Epithelial cell of esophagus (primary cell): ENCODE results near the gene SPC25.

Source experiments
- DNase-seq: peaks from one replicate; pipeline ENCODE4 v3.0.0; 2010; ENCODE audit warnings: low read depth
- H3K4me3 ChIP-seq: 2 replicates; pipeline ENCODE4 v1.5.1; 2011; ENCODE audit warnings: mild to moderate bottlenecking, low read length, control low read depth
- CTCF ChIP-seq: IDR thresholded peaks from 2 replicates; pipeline ENCODE4 v1.5.1; 2011; ENCODE audit warnings: low read depth, mild to moderate bottlenecking, low read length, control low read depth, inconsistent platforms; ENCODE audit not compliant: insufficient read depth; ENCODE audit errors: missing control alignments

SPC25 gene

GRCh38 chr2:168901003-168901402 is 10.8 kb upstream of the SPC25 start, which contains the start of gene G6PC2:
Gene G6PC2 (plus strand): TSS chr2:168901291. CDS start chr2:168901332, 41 bp downstream.
- TF ChIP-seq CTCF = no peak
- H3K4me3 ChIP-seq = no peak within 1 kb of the TSS
- no peak for DNase-seq

DNA sequence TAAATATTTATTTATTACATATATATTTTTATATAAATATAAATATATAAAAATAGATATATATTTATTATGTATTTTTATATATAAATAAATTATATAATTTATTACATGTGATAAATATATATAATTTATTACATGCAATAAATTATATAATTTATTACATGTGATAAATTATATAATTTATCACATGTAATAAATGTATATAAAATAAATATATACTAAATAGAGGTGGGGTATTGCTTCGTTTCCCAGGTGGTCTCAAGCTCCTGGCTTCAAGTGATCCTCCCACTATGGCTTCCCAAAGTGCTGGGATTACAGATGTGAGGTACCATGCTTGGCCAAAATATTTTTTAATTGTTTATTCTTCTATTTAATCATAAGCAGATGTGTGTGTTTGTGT is 7.2 kb upstream of the SPC25 start:
- no peak overlapping the region for H3K4me3 ChIP-seq
- no peak for TF ChIP-seq CTCF
- DNase-seq = no peak

- no peak overlapping the region for H3K4me3 ChIP-seq
- TF ChIP-seq CTCF = no peak
- DNase-seq = no peak
Measured at GRCh38 chr2:168896783-168897182, 6.6 kb upstream of the SPC25 start.

DNA sequence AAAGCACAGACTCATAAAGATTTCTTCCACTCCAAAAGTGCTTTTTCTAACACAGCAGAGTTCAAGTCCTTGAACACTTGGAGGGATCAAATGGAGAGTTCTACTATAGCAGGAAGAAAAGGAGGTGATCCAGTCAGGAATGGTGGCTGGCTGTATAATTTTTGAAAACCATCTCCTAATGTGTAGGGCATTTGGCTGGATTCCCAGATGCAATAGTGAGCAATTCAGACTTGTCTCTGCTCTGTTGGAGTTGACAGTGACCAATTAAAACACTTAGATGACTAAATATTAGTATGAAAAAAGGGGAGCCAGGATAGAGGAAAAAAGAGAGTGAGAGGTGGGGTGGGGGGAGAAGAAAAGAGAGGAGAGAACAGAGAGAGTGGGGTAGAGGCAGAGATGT is 5.5 kb upstream of the SPC25 start:
- DNase-seq = peak; percentile 50
- H3K4me3 ChIP-seq = no peak overlapping the region
- no peak for TF ChIP-seq CTCF

DNA sequence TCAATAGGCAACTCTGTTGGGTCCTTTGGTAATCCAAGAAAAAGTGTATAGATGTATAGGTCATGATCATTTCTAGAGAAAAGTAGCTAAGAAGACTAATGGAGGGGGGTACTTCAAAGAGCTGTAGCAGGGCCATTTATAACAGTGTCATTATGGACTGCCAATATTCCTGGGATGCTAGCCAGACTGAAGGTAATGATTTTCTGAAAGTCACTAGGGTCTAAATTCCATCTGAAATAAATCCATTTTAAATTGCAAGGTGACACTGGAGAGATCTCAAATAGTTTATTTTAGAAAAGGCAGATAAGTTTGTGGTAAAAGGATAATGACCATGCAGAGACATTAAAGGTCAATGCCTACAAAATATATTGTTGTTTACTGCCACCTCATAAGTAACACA is 4.5 kb upstream of the SPC25 start:
- DNase-seq = no peak
- no peak for TF ChIP-seq CTCF
- H3K4me3 ChIP-seq = no peak overlapping the region

- TF ChIP-seq CTCF = no peak
- no peak for DNase-seq
- H3K4me3 ChIP-seq = no peak overlapping the region
Measured at GRCh38 chr2:168894101-168894500, 3.9 kb upstream of the SPC25 start.

- no peak for DNase-seq
- no peak for TF ChIP-seq CTCF
Measured at GRCh38 chr2:168892327-168892726, 2.1 kb upstream of the SPC25 start.

More at GRCh38 chr2:168892327-168892726, 2.1 kb upstream of the SPC25 start:
- H3K4me3 ChIP-seq = no peak overlapping the region
